Stimulated activated CD8-positive, alpha-beta memory T cell treated with anti-CD3 and anti-CD28 coated beads, Interleukin-4, amount 100 ng/mL, for 24 hours (primary cell): ENCODE data around the gene DPH3.

Source experiments
- DNase-seq: peaks from one replicate; pipeline ENCODE4 v3.0.0-alpha.2; 2020; ENCODE audit warnings: low read depth

DPH3 gene

GRCh38 chr3:16255326-16255725 is 9.4 kb downstream of the DPH3 start:
- DNase-seq, result no peak

- DNase-seq, result no peak
Measured at GRCh38 chr3:16254916-16255315, 9.8 kb downstream of the DPH3 start.

- no peak for DNase-seq
Measured at GRCh38 chr3:16253601-16254000, 11.1 kb downstream of the DPH3 start.

GRCh38 chr3:16252988-16253387 is 11.8 kb downstream of the DPH3 start:
- no peak for DNase-seq

GRCh38 chr3:16252243-16252978 is 12.3 kb downstream of the DPH3 start:
- no peak for DNase-seq

GRCh38 chr3:16251316-16252085 is 13.2 kb downstream of the DPH3 start:
- DNase-seq, result no peak

- DNase-seq, result no peak
Measured at GRCh38 chr3:16249886-16250285, 14.9 kb downstream of the DPH3 start.

GRCh38 chr3:16249336-16249735 is 15.4 kb downstream of the DPH3 start:
- no peak for DNase-seq

- DNase-seq, result no peak
Measured at GRCh38 chr3:16248556-16248955, 16.2 kb downstream of the DPH3 start.

- DNase-seq, result peak; percentile 58
Measured at GRCh38 chr3:16247282-16248061, 17.3 kb downstream of the DPH3 start.

GRCh38 chr3:16245609-16246008 is 19.1 kb downstream of the DPH3 start:
- no peak for DNase-seq

- no peak for DNase-seq
Measured at GRCh38 chr3:16243706-16244490, 20.8 kb downstream of the DPH3 start.

- DNase-seq, result no peak
Measured at GRCh38 chr3:16242177-16242576, 22.6 kb downstream of the DPH3 start.

- no peak for DNase-seq
Measured at GRCh38 chr3:16241225-16241624, 23.5 kb downstream of the DPH3 start.

- DNase-seq, result no peak
Measured at GRCh38 chr3:16240229-16241023, 24.3 kb downstream of the DPH3 start.

GRCh38 chr3:16239780-16240179 is 25.0 kb downstream of the DPH3 start:
- DNase-seq, result no peak

- DNase-seq, result no peak
Measured at GRCh38 chr3:16239086-16239770, 25.5 kb downstream of the DPH3 start.

- DNase-seq, result no peak
Measured at GRCh38 chr3:16236856-16237393, 27.8 kb downstream of the DPH3 start.

- no peak for DNase-seq
Measured at GRCh38 chr3:16236030-16236639, 28.6 kb downstream of the DPH3 start.

GRCh38 chr3:16234281-16234680 is 30.5 kb downstream of the DPH3 start:
- no peak for DNase-seq
